Measurements from ENCODE around the gene KCTD20.

Gene KCTD20

GRCh38 chr6:36499918-36500317 is 57.1 kb downstream of the KCTD20 start:
- DNase-seq = no peak

DNA sequence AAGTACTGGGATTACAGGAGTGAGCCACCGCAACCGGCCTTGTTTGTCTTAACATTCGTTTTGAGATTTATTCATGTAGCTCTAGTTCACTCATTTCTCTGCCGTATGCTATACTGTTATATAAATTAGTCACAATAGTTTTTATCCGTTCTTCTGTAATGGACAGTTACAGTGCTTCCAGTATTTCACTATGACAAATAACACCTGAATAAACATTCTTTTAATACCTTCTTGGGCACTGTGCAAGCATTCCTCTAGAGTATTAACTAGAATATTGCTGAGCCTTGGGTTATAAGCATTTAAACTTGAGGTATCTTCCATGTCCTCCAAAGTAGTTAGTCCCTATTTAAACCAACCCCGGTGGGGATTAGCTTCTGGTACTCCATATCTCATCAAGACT is 58.9 kb downstream of the KCTD20 start:
- no peak for DNase-seq

GRCh38 chr6:36504181-36504580 is 61.4 kb downstream of the KCTD20 start:
- no peak for DNase-seq

GRCh38 chr6:36504982-36505381 is 62.2 kb downstream of the KCTD20 start:
- no peak for DNase-seq

DNA sequence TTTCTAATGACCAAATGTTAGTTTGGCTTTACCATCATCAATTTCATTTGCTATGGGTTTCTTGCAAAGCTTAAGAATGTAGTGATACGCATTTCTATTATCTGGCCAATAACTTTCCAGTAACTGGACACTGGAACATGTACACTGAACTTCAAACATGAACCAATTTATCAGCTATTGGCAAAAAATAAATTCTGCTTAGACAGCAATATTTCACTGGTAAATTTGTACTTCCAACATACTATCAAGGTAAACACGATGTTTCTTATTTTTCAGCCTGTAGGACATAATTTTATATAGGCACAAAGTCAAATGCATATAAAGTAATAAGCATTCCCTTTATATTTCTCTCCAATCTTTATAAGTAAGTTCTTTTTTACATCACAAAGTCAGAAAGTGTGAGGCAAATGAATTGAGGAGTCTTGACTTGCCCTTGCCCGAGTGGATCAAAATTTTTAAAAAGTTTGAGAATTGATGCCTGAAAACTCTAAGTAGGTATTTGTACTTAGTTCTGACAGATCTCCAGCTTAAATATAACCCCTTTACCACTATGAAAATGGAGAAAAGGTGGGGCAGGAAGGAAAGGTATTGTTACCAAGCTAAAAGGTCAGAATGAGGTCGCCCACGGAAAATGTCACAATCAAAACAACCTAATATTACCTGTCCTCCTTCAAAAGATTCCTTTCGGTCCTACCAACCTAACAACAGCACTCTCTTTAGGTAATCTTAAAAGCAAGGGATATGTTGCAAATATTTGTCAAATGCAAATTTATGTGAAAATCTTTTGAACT is 63.1 kb downstream of the KCTD20 start:
- DNase-seq = no peak

DNA sequence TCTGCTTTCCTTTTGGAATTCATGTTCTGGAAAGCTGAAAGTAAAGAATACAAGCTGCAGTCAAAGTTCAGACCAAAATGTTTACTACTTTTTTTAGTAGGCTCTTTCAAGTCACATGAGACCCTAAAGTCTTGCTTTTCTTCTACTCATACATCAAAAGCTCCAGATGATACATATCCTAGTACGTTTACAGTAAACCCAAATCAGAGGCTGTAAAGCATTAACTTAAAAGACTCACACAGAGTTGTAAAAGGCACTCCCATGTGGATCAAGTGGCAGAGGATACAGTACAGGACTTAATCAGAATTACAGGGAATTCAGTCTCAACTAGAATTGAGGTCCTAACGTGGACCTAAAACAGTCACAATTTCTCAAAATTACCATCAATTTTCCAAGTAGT is 63.8 kb downstream of the KCTD20 start:
- DNase-seq = no peak

DNA sequence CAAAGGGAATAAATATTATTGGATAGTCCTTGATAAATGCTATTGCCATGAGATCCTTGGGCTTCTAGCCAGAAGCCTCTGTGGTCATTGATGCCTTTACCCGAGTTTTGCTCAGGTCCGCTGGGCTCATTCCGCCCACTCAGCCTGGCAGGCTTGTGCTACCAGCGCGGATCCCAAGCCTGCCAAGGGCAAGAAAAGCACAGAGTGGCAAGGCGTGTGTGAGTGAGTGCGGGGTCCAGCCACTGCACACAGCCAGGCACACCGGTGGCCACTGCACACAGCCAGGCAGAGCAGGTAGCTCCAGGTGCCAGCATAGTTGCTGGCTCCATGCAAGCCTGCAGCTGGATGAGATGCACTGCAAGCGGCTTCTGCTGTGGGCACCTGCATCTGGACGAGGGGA is 65.7 kb downstream of the KCTD20 start:
- no peak for DNase-seq

- DNase-seq = no peak
Measured at GRCh38 chr6:36510365-36510764, 67.6 kb downstream of the KCTD20 start.

GRCh38 chr6:36514554-36515456 is 72.0 kb downstream of the KCTD20 start:
- DNase-seq = no peak

- no peak for DNase-seq
Measured at GRCh38 chr6:36515844-36516243, 73.0 kb downstream of the KCTD20 start.

DNA sequence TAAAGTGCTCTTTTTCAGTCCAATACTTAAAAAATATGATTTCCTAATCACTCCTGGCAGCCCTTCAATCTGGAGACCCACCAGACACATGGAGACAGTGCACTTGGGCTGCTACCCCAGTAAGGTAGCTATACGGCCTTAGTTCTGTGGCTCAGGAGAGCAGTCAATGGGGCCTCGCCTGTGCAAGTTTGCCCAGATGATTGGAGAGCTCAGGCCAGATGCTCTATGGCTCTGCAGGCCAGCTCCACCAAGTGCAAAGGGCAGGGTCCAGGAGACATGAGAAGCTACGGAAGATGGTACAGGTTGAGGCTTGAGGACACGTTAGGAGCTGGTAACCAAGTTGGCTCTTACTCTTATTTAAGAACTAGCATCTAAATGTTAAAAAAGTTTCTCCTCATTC is 73.8 kb downstream of the KCTD20 start:
- DNase-seq = no peak

- no peak for DNase-seq
Measured at GRCh38 chr6:36516988-36517387, 74.2 kb downstream of the KCTD20 start.

GRCh38 chr6:36517408-36517807 is 74.6 kb downstream of the KCTD20 start:
- no peak for DNase-seq

DNA sequence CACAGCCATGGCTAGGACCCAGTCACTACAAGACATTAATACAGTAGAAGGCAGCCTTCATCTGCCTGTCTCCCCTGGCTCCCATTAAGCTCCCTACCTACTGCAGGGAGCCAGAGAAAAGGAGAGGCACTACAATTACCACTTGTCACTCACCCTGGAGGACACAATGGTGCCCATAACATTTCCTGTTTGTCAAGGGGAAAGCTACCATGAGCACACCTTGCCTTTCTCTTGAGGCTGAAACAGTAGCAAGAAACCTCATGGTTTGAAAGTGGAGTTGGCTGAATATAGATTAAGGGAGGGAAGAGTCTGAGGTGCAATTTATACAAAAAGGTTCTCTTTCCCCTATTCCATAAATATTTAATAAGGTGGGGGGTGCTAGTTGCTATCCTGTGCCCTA is 76.6 kb downstream of the KCTD20 start:
- DNase-seq = no peak

- no peak for DNase-seq
Measured at GRCh38 chr6:36523451-36523850, 80.7 kb downstream of the KCTD20 start.

- DNase-seq = no peak
Measured at GRCh38 chr6:36523936-36524499, 81.2 kb downstream of the KCTD20 start.

- DNase-seq = no peak
Measured at GRCh38 chr6:36524871-36525270, 82.1 kb downstream of the KCTD20 start.

GRCh38 chr6:36525346-36525745 is 82.5 kb downstream of the KCTD20 start:
- no peak for DNase-seq

GRCh38 chr6:36526066-36526465 is 83.3 kb downstream of the KCTD20 start:
- no peak for DNase-seq

DNA sequence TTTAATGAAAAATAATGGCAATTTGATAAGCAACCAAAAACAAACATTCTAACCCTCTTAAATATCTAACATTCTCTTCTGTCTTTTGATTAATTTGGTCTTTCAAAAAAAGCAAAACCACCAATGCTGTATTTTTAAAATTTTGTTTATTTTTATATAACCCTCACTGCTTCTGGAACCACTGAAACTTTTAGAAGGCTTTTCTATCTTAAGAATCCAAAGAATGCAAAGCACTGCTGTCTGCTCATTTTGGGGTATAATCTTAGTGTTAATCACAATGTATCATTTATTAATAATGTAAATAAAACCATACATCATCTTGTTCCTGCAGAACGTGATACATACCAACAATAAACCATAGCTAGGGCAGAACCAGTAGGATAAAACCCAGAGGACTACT is 90.5 kb downstream of the KCTD20 start:
- no peak for DNase-seq

GRCh38 chr6:36536873-36537547 is 94.2 kb downstream of the KCTD20 start:
- DNase-seq = no peak

DNA sequence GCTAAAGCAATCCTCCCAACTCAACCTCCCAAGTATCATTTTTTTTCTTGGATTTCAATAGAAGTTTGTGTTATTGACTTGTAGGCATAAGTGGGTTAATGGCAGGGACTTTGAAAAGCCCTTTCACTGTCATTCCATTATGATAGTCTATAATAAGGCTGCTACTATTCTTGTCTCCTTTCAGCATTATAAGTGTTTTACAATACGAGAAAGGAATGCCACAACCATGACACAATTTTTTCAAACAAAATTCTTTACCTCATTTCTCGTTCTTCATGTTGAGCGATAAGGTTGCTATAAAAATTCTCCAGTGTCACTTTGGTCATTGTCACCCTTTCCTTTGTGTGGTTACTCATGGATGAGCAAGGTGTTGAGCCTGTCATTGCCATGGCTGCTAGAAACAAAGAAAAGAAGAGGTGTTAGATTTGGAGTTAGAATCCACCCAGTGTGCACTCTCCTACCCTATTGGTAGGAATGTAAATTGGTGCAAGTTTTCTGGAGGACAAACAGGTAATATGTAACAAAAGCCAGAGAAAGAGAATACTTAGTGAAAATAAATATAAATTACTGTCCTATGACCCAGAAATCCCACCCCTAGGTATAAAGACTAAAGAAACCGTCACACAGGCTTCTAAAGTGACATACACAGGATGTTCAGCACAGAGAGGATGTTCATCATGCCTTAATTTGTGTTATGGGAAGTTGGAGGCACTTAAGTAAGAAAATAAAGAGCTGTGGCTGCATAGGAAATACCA is 97.2 kb downstream of the KCTD20 start:
- no peak for DNase-seq
